Trophoblast cell (in vitro differentiated cells and primary cell): ENCODE results near the gene KCNJ15.
"Not testable (repeated sequence)": the region's sequence is repeated elsewhere in the genome, so short reads cannot be mapped to it uniquely, and the experiment has no call there.

ENCODE experiments used
- DNase-seq, 2 donors: peaks; one replicate each; pipeline ENCODE4 v3.0.0-alpha.2; 2016
- H2AFZ ChIP-seq: 2 replicates; pipeline ENCODE4 v1.6.1; 2013; ENCODE audit warnings: low read length, moderate library complexity, mild to moderate bottlenecking; ENCODE audit not compliant: insufficient read depth, poor library complexity
- H2AK5ac ChIP-seq: 2 replicates; pipeline ENCODE4 v1.6.1; 2013; ENCODE audit warnings: mild to moderate bottlenecking, low read length
- H2BK120ac ChIP-seq: 2 replicates; pipeline ENCODE4 v1.6.1; 2013; ENCODE audit warnings: low read length, mild to moderate bottlenecking, moderate library complexity; ENCODE audit not compliant: insufficient read depth, poor library complexity
- H2BK12ac ChIP-seq: 2 replicates; pipeline ENCODE4 v1.6.1; 2013; ENCODE audit warnings: mild to moderate bottlenecking, low read length, moderate library complexity
- H2BK5ac ChIP-seq: 2 replicates; pipeline ENCODE4 v1.6.1; 2013; ENCODE audit warnings: low read length, low read depth, moderate library complexity, mild to moderate bottlenecking; ENCODE audit not compliant: poor library complexity
- H3K14ac ChIP-seq: 2 replicates; pipeline ENCODE4 v1.6.1; 2013; ENCODE audit warnings: mild to moderate bottlenecking, low read length
- H3K18ac ChIP-seq: 2 replicates; pipeline ENCODE4 v1.6.1; 2013; ENCODE audit warnings: mild to moderate bottlenecking, low read length
- H3K23ac ChIP-seq: 2 replicates; pipeline ENCODE4 v1.6.1; 2013; ENCODE audit warnings: low read length
- H3K27ac ChIP-seq: 2 replicates; pipeline ENCODE4 v1.5.1; 2013; ENCODE audit warnings: low read depth, mild to moderate bottlenecking, inconsistent platforms, low read length, moderate library complexity
- H3K27me3 ChIP-seq: 2 replicates; pipeline ENCODE4 v1.6.1; 2013; ENCODE audit warnings: inconsistent platforms, mild to moderate bottlenecking, low read length, moderate library complexity; ENCODE audit not compliant: insufficient read depth
- H3K36me3 ChIP-seq, 2 experiments: 1 replicate in 1 of 2; 2 replicates in 1 of 2; pipeline ENCODE4 v1.6.1; 2013; ENCODE audit warnings: low read length in 2 of 2, mild to moderate bottlenecking in 2 of 2, moderate library complexity in 1 of 2; ENCODE audit not compliant: insufficient read depth in 2 of 2, control insufficient read depth in 1 of 2
- H3K4ac ChIP-seq: 2 replicates; pipeline ENCODE4 v1.6.1; 2013; ENCODE audit warnings: low read depth, mild to moderate bottlenecking, low read length, moderate library complexity
- H3K4me1 ChIP-seq, 2 experiments: 1 replicate in 1 of 2; 2 replicates in 1 of 2; pipeline ENCODE4 v1.6.1; 2013; ENCODE audit warnings: low read length in 2 of 2, mild to moderate bottlenecking in 2 of 2, moderate library complexity in 1 of 2; ENCODE audit not compliant: insufficient read depth in 2 of 2, control insufficient read depth in 1 of 2
- H3K4me2 ChIP-seq: 2 replicates; pipeline ENCODE4 v1.6.1; 2013; ENCODE audit warnings: inconsistent platforms, mild to moderate bottlenecking, low read length, moderate library complexity
- H3K4me3 ChIP-seq: 2 replicates; pipeline ENCODE4 v1.5.1; 2013; ENCODE audit warnings: mild to moderate bottlenecking, low read depth, low read length, inconsistent platforms
- H3K79me1 ChIP-seq: one replicate; pipeline ENCODE4 v1.6.1; 2013; ENCODE audit warnings: low read length
- H3K79me2 ChIP-seq: 2 replicates; pipeline ENCODE4 v1.6.1; 2013; ENCODE audit warnings: low read length, mild to moderate bottlenecking; ENCODE audit not compliant: control insufficient read depth, insufficient read depth, poor library complexity
- H3K9ac ChIP-seq: 2 replicates; pipeline ENCODE4 v1.6.1; 2013; ENCODE audit warnings: mild to moderate bottlenecking, low read length
- H3K9me3 ChIP-seq: 2 replicates; pipeline ENCODE4 v1.6.1; 2013; ENCODE audit warnings: low read depth, mild to moderate bottlenecking, control low read depth, inconsistent platforms, low read length; ENCODE audit not compliant: insufficient read depth
- H4K12ac ChIP-seq: 2 replicates; pipeline ENCODE4 v1.6.1; 2013; ENCODE audit warnings: low read depth, mild to moderate bottlenecking, low read length, moderate library complexity
- H4K8ac ChIP-seq: 2 replicates; pipeline ENCODE4 v1.6.1; 2013; ENCODE audit warnings: low read depth, mild to moderate bottlenecking, low read length, moderate library complexity
- H4K91ac ChIP-seq: one replicate; pipeline ENCODE4 v1.6.1; 2013; ENCODE audit warnings: low read depth, mild to moderate bottlenecking, low read length, moderate library complexity
- WGBS: extraction: QIAGEN DNeasy Blood & Tissue Kit; methylation state at CpG from one replicate; pipeline ENCODE4 v1.1.7; 2013; ENCODE audit warnings: missing lambda C conversion rate; ENCODE audit not compliant: insufficient read length, insufficient coverage; ENCODE audit errors: extremely low coverage; 5-methylcytosine and 5-hydroxymethylcytosine counted together

KCNJ15 gene

DNA sequence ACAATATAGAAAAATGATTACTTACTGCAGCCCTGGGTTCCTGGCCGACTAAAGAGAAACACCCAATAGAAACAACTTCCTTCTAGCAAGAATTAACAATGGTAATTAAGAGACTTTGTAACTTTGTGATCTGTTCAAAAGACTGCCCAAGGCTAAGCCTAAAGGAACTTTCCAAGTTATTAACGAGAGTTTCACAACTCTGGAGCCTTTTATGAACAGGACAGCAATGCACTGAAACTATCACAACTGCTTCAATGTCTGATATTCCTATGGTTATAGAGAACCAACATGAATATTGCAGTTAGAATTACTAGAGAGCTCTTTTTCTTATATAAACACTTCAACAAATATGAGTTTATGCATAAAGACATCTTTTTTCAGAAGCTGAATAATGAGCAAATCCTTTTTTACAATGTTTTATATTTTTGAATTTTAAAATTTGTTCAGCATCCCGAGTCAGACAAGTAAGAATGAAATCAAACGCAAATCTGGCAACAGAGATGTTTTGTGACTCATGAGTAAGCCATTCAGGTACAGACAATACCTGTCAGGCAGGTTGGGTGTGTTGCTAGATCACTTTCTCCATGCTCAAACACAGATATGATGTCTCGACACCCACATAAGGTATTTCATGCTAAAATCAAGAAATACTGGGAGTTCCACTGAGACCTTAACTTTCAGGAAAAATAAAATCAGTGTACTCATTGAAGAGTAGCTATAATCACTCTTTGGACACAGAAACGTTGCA, 22.2 kb upstream of the KCNJ15 start:
- H3K14ac ChIP-seq, result no peak overlapping the region
- no peak overlapping the region for H2BK12ac ChIP-seq
- no CpG with 5 or more reads among the region's 6 CpGs for WGBS
- DNase-seq, result peak; percentile 93 to 98
- peaks cover 4% of the 10 kb centered on the region for H3K79me2 ChIP-seq
- no peak overlapping the region for H2AFZ ChIP-seq
- no peak overlapping the region for H4K91ac ChIP-seq
- peak overlapping the region; percentile 92 for H3K27ac ChIP-seq
- H2AK5ac ChIP-seq, result no peak overlapping the region
- no peaks in the 10 kb centered on the region for H3K27me3 ChIP-seq
- H3K9me3 ChIP-seq, result peaks cover 3% of the 10 kb centered on the region
- peaks cover 0 to under 1% of the 10 kb centered on the region in 2 experiments for H3K36me3 ChIP-seq
- peaks cover 10% of the 10 kb centered on the region for H3K79me1 ChIP-seq
- no peak overlapping the region for H4K8ac ChIP-seq
- H3K4ac ChIP-seq, result no peak overlapping the region
- no peak overlapping the region for H3K4me2 ChIP-seq
- H3K9ac ChIP-seq, result no peak overlapping the region
- H2BK120ac ChIP-seq, result no peak overlapping the region
- no peak overlapping the region for H3K23ac ChIP-seq
- H2BK5ac ChIP-seq, result peak overlapping the region; percentile 27
- peaks cover 8% of the 10 kb centered on the region in 2 experiments for H3K4me1 ChIP-seq
- no peak overlapping the region for H3K4me3 ChIP-seq
- no peak overlapping the region for H4K12ac ChIP-seq
- H3K18ac ChIP-seq, result no peak overlapping the region

- peak overlapping the region; percentile 98 for H2BK120ac ChIP-seq
- H4K91ac ChIP-seq, result peak overlapping the region; percentile 95
- H2BK5ac ChIP-seq, result peak overlapping the region; percentile 88
- peak; percentile 66 to 70 for DNase-seq
- H3K18ac ChIP-seq, result peak overlapping the region; percentile 40
- H3K4me1 ChIP-seq, H3K9ac ChIP-seq, H3K36me3 ChIP-seq, H3K79me2 ChIP-seq, H3K4me3 ChIP-seq, H4K12ac ChIP-seq, H3K9me3 ChIP-seq, H3K27me3 ChIP-seq, H3K23ac ChIP-seq, H3K4me2 ChIP-seq: not testable (repeated sequence)
- peak overlapping the region; percentile 71 for H2AFZ ChIP-seq
- peaks cover 10% of the 10 kb centered on the region for H3K79me1 ChIP-seq
- peak overlapping the region; percentile 99 for H2BK12ac ChIP-seq
- peak overlapping the region; percentile 90 for H3K27ac ChIP-seq
- peak overlapping the region; percentile 86 for H3K4ac ChIP-seq
- peak overlapping the region; percentile 48 for H4K8ac ChIP-seq
- WGBS, result no CpG with 5 or more reads among the region's 9 CpGs
- peak overlapping the region; percentile 79 for H2AK5ac ChIP-seq
- peak overlapping the region; percentile 82 for H3K14ac ChIP-seq
Observed at GRCh38 chr21:38235251-38235650, 21.5 kb upstream of the KCNJ15 start.

DNA sequence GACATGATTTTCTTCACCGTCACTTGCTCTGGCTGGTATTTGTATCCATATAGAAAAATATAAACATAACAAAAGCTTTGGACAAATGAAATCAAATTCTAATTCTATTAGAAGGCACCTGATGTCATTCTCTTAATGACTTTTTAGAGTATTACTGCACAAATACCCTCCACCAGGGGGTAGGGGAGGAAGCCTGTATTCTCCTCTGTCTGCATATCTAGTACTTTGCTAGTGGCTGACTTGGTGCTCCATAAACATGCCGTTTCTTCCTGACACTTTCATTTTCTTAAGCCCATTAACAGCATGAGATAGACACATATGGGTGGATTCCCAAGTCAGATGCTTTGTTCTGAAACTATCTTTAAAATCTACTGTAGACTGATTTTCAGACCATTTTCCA, 20.6 kb upstream of the KCNJ15 start:
- H2AK5ac ChIP-seq, result peak overlapping the region; percentile 97
- no CpG with 5 or more reads among the region's 2 CpGs for WGBS
- peak; percentile 35 to 73 for DNase-seq

GRCh38 chr21:38239672-38240071, 17.1 kb upstream of the KCNJ15 start:
- no peak overlapping the region for H3K18ac ChIP-seq
- no peak for DNase-seq
- H2BK12ac ChIP-seq, result no peak overlapping the region
- H3K23ac ChIP-seq, result no peak overlapping the region
- H4K91ac ChIP-seq, result no peak overlapping the region
- no peak overlapping the region for H3K14ac ChIP-seq
- no CpG with 5 or more reads among the region's 4 CpGs for WGBS
- H3K79me1 ChIP-seq, result peaks cover 8% of the 10 kb centered on the region
- H3K4me3 ChIP-seq, result no peak overlapping the region
- peaks cover 8 to 14% of the 10 kb centered on the region in 2 experiments for H3K4me1 ChIP-seq
- H3K36me3 ChIP-seq, result no peaks in the 10 kb centered on the region
- no peak overlapping the region for H2AFZ ChIP-seq
- peaks cover 2% of the 10 kb centered on the region for H3K9me3 ChIP-seq
- no peaks in the 10 kb centered on the region for H3K27me3 ChIP-seq
- no peak overlapping the region for H3K4ac ChIP-seq
- no peak overlapping the region for H2BK120ac ChIP-seq
- no peak overlapping the region for H3K4me2 ChIP-seq
- H4K8ac ChIP-seq, result no peak overlapping the region
- H3K79me2 ChIP-seq, result peaks cover 4% of the 10 kb centered on the region
- no peak overlapping the region for H3K27ac ChIP-seq
- H2AK5ac ChIP-seq, result no peak overlapping the region
- no peak overlapping the region for H2BK5ac ChIP-seq
- H3K9ac ChIP-seq, result no peak overlapping the region
- no peak overlapping the region for H4K12ac ChIP-seq

More for the DNA sequence above, 20.6 kb upstream of the KCNJ15 start:
- Histone ChIP-seq H3K18ac (no peak overlapping the region), H3K14ac (peak overlapping the region; percentile 83), H2BK12ac (peak overlapping the region; percentile 99), H3K36me3 (no peaks in the 10 kb centered on the region), H3K27me3 (no peaks in the 10 kb centered on the region), H3K4me3 (no peak overlapping the region), H3K9me3 (peaks cover 2% of the 10 kb centered on the region), H3K79me2 (peaks cover 4% of the 10 kb centered on the region), H2AFZ (no peak overlapping the region), H4K91ac (peak overlapping the region; percentile 80), H3K9ac (no peak overlapping the region), H3K23ac (no peak overlapping the region), H4K8ac (no peak overlapping the region), H2BK5ac (peak overlapping the region; percentile 62), H4K12ac (no peak overlapping the region), H3K79me1 (peaks cover 10% of the 10 kb centered on the region), H3K4me2 (no peak overlapping the region), H2BK120ac (peak overlapping the region; percentile 51), H3K4me1 (peaks cover 8% of the 10 kb centered on the region in 2 experiments), H3K4ac (no peak overlapping the region), H3K27ac (no peak overlapping the region)
